HG02763 (cell line): Measurements from ENCODE around the gene TBCD.

ENCODE experiments used
- ATAC-seq: cut with Tn5 transposase; IDR thresholded peaks from one replicate; pipeline ENCODE4 v1.9.1; 2021; ENCODE audit warnings: mild to moderate bottlenecking, moderate library complexity; ENCODE audit not compliant: unreplicated experiment

Gene TBCD

DNA sequence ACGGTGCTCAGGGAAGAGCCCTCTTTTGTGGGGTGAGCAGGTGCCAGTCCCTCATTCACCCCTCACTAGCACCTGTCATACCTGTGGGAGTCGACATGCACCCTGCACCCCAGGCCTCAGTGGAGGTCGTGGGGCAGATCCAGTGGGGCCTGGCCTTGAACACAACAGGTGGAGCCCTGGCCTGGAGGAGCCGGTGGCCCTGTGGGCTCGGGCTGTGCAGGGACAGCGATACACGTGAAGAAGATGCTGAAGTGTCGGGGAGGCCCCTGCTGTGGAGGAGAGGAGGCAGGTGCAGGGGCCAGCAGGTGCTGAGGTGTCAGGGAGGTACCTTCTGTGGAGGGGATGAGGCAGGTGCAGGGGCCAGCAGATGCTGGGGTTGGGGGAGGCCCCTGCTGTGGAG, 56.1 kb downstream of the TBCD start:
- no peak for ATAC-seq

DNA sequence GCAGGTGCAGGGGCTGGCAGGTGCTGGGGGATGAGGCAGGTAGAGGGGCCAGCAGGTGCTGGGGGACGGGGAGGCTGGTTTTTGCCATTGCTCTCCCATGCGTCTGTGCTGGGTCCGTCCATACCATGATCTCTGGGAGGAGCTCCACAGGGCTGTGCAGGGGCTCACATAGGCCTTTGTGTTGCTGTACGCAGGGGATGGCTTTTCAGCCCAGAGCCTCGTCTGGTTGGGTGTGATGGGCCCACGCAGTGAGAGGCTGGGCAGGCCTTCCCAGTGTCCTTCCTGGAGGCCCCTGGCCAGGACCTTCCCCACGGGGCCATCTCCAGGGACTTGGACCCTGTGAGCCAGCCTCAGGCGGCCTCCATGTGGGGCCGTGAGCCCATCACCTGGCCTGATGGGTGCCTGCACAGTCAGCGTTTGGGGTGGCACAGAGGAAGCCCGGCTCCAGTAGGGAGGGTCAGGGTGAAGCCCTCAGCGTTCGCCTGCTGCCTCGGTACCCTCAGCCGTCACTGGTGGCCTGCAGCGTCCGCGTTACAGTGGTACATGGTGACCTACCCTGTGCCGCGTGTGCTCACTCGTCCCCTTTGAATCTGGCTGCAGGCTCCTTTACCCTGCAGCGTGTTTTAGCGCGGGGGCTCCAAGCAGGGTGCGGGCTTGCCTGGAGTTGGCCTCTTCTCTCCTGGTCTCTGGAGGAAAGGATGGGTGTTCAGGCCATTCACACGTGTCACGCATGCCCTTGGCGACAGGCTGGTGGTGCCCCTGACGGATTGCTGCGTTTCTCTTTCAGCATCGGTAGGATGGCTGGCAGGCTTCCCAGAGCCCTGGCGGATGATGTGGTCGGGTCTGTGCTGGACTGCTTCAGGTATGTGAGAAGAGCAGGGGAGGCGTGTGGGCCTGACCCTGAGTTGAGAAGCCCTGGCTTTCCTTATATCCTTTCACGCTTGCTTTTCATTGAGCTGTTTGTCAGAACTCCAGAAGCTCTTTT, 57.3 kb downstream of the TBCD start:
- ATAC-seq: no peak

DNA sequence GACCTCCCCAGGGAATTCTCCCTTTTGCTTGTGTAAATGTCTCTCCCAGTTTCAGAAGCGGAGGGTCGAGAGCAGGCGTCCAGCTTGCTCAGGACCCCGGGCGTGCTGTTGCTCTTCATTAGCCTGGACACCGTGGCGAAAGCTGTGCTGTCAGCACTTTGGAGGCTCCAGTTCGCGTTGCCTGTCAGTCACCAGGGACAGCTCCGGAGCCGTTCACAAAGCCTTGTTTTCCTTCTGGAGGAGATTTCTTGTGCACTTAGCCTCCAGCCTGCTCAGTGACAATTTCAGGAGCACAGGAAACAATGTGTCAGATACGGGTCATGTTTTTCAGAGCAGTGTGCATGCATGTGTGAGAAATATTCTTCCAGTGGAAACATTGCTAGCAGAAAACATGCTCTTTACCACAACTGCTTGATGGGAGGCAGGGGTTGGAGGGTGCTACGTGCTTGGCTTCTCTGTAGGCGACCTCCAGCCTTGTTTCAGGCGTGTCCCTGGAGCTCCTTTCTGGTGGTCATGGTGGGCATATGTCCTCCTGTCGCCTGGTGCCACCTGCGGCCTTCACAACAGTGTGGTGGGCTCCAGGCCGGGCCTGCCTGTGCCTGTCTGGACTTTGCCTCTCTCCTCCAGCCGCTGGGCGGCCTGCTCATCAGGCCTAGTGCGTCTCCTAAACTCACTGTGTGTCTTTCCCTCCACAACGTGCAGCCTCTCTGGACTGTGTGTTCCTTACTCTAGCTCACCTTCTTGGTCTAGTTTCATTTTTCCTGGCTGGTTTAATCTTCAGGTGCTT, 59.0 kb downstream of the TBCD start:
- ATAC-seq: no peak

DNA sequence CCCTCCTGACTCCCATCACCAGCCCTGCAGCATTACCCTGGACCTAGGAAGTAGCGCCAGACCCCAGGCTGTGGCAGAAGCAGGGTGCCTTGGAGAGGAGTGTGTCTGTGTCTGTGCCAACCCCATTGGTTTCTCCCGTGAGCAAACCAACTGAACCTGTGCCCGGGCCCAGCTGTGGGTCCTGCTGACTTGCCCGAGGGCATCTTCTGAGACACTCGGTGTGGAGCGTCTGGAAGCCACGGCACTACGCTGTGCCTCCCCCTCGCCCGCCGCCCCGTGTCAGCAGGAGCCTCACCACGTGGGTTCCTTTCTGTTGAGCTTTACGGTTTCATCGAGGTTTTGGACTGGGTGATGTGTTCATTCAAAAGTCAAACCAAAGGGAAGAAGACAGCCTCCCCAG, 60.2 kb downstream of the TBCD start:
- ATAC-seq: no peak

DNA sequence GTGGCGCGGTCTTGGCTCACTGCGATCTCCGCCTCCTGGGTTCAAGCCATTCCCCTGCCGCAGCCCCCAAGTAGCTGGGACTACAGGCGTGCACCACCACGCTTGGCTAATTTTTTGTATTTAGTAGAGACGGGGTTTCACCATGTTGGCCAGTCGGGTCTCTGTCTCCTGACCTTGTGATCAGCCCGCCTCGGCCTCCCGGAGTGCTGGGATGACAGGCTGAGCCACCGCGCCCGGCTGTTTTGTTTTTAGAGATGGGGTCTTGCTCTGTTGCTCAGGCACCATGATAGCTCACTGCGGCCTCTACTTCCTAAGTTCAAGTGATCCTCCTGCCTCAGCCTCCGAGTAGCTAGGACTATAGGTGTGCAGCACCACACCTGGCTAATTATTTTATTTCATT, 60.7 kb downstream of the TBCD start:
- ATAC-seq: no peak

DNA sequence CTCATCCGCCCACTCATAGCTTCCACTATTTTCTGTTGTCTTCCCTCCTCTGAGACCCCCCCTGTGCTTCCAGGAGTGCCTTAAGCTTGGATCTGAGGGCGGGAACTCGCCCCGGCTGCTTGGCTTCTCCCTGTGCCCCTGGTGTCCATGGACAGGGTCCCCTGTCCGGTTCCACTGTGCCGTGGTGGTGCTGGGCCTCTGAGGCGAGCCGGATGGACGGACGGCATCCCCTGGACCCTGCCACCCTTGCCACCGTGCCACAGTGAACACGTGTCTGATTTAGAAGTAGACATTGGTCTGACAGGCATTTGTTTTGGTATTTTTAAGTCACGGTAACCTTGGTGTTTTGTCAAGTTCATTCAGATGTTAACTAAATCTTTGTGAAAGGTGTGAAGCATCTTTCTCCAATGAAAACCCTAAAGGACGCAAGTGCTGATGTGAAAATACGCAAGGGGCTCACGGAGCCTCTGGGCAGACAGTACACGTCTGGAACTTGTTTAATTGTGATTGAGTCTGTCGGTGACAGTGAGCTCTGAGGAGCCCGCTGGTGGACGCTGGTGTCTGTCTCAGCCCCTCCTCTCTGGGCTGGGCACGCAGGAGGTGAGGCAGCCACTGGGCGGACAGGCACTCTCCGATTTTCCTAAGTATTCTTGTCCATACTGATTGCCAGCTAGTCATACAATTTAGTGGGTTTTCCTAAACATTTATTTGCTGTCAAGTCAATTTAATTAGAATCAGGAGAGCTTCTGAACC, 61.6 kb downstream of the TBCD start:
- ATAC-seq: no peak

DNA sequence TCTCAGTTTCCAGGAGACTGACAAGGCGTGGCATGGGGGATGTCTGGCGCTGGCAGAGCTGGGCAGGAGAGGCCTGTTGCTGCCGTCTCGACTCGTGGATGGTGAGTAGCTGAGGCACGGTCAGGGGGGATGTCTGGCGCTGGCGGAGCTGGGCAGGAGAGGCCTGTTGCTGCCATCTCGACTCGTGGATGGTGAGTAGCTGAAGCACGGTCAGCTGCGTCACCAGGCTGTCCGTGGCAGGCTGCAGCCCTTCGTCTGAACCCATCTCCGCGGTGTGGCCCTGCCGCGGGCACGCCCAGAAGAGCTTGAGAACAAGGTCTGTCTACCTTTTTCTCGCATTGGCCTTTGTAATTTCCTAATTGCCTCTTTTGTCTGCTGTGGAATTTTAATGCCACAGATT, 63.0 kb downstream of the TBCD start:
- ATAC-seq: no peak

DNA sequence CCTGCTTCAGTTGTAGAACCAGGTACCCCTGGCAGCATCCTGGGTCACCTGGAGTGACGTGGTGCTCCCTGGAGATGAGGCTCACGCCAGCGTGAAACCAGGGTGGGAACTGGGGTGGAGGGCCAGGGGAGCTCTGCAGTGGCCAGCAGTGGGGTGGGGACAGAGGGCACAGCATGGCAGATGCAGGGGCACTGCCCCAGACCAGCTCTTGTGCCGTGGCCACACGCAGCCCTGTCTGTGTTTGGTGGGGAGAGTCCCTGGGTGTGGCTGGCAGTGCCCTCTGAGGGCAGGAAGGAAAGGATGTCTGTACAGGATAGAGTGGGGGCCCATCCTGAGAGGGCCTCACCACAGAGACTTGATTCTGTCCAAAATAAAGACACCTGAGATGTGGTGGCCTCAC, 63.5 kb downstream of the TBCD start:
- ATAC-seq: no peak

DNA sequence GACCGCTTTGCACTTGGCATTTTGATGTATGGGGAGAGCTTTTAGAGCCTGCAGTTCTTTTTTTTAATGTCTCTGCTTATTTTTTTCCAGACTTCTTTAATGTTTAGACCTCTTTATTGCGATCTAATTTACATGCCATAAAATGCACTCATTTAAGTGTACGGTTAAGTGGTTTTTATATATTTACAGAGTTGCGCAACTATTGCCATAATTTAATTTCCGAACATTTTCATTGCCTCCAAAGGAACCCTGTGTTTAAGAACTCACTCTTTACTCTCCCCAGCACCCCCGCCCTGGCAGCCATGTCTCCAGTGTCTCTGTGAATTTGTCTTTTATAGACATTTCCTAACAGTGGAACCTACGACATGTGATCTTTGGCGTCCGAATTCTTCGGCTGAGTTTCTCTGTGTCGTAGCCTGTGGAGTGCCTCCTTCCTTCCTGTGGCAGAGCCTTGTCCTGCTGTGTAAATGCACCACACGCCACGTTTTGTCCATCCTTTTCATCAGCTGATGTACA, 64.0 kb downstream of the TBCD start:
- no peak for ATAC-seq

DNA sequence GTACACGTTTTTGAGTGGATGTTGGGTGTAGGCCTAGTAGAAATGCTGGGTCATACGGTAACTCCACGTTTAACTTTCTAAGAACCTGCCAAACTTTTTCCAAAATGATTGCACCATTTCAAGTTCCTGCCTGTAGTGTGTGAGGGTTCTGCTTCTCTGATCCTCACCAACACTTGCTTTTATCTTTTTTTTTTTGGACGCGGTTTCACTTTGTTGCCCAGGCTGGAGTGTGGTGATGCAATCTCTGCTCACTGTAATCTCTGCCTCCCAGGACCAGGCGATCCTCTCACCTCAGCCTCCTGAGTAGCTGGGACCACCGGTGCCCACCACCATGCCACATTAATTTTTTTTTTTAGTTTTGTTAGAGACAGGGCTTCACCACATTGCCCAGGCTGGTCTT, 64.5 kb downstream of the TBCD start:
- no peak for ATAC-seq

DNA sequence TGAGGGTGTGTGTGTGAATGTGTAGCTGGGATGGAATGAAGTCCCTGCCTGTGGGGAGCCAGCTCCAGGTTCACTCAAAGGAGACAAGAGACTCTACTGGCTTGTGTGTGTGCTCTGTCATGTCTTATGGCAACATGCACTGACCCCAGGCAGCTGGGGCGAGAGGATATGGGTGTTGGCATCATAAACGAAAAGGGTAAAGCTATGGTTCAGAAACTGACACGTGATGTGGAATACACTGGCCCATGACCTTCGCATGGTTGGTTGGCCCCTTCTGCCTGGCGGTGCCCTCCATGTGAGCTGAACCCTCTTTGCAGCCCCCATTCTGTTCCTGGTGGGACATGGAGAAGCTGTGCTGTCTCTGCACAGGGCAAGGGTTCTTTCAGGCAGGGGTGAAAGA, 66.1 kb downstream of the TBCD start:
- no peak for ATAC-seq

DNA sequence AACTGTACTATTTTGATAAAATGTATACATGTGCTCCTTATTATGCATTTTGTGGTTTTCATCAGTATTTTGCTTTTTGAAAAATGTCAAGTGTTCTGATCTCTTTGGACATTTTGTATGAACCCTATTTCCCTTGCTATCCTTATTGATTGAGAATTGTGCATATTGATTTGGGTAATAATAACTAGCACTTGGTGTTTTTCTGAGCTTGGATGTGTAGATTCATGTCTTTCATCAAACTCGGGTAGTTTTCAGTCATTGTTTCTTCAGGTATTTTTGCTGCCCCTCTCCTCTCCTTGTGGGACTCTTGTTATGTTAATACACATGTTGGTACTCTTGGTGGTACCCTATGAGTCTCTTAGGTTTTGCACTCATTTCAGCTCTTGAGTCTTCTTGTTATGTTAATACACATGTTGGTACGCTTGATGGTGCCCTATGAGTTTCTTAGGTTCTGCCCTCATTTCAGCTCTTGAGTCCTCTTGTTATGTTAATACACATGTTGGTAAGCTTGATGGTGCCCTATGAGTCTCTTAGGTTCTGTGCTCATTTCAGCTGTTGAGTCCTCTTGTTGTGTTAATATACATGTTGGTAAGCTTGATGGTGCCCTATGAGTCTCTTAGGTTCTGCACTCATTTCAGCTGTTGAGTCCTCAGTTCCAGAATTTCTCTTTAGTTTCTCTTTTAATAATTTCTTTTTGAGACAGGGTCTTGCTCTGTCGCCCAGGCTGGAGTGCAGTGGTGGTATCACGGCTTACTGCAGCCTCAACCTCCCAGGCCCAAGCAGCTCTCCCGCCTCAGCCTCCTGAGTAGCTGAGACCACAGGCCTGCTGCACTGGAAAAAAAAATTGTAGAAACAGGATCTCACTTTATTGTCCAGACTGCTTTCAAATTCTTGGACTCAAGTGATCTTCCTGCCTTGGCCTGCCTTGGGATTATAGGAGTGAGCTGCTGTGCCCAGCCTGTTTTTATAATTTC, 68.7 kb downstream of the TBCD start:
- ATAC-seq: no peak

DNA sequence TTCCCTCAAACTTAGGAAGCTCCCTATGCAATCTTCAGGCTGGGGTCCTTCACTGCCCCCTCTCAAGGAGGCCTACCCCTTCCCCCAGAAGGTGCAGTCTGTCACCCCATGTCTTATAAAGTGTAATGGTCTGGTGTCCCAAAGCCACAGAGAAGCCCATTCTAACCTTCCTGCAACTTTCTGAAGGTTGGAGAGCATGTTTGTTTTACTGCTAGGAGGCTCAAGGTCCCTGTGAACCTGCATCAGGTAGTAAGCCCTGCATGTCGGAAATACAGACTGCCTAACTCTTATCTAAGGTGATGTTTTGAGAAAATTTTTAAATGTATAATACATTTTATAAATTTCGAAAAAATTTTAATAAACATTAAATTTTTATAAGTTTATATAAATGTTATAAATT, 69.7 kb downstream of the TBCD start:
- ATAC-seq: no peak

DNA sequence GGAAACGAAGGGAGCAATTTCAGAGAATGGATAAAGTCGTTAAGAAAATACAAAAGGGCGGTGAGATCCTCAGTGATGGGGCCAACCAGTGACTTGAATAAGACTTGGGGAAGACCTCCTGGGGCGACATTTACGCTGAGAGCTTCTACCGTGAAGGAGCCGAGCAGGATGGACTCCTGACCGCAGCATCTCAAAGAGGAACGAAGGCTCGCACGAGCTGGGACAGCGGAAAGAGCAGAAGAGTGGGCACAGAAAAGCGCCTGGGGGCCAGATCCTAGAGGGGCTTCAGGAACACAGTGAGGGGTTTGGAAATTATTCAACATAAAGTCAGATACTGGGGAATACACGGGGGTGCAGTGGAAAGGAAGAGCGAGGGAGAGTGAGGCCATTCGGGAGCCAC, 70.4 kb downstream of the TBCD start:
- ATAC-seq: no peak

DNA sequence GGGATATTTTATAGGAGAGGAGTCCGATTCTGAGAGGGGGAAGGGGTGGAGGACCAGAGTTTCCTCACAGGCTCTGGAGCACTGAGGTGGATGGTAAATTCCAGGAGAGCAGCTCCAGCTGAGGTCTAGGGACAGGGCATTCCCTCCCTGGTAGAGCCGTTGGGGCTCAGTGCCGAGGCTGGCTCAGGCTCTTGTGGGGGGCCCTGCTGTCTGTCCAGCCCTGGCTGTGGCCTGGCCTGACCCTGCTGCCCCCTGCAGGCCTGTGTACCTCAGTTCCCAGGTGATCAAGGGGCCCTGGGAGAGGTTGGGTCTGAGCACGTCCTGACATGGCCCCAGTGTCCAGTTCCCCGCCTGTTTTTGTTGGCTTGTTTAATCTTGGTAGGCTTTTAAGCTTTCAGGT, 71.1 kb downstream of the TBCD start:
- ATAC-seq: no peak

DNA sequence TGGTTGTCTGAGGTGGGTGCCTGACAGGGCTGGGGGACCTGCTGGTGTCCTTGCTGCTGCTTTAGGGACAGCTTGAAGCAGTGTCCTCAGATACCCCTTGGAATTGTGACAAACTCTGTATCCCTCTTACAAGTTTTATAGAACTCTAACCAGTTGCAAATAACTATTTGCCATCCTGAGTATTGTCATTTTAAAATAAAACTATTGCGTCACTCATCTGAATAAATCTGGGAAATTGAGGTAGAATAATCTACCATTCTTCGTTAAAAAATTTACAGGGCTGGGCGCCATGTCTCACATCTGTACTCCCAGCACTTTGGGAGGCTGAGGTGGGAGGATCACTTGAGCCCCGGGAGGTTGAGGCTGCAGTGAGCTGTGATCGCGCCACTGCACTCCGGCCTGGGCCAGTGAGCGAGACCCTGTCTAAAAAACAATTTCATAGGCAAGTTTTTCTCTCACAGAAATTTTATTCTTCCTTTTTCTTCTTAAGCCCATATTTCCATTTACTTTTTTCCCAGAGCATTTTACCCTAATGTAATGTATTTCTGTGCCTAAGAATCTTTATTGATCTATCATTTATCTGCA, 73.8 kb downstream of the TBCD start:
- no peak for ATAC-seq

DNA sequence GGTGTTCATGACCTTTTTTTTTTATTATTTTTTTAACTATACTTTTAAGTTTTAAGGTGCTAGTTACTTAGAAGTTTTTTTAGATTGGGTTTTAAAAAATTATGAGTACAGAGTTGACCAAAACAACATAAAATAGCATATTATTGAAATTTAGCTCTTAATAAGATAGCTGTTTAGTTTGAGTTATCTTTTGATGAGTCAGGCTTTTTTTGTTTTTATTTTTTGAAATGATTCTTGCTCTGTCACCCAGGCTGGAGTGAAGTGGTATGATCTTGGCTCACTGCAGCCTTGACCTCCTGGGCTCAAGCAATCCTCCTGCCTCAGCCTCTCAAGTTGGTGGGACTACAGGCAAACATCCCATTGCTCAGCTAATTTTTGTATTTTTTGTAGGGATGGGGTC, 74.3 kb downstream of the TBCD start:
- no peak for ATAC-seq

DNA sequence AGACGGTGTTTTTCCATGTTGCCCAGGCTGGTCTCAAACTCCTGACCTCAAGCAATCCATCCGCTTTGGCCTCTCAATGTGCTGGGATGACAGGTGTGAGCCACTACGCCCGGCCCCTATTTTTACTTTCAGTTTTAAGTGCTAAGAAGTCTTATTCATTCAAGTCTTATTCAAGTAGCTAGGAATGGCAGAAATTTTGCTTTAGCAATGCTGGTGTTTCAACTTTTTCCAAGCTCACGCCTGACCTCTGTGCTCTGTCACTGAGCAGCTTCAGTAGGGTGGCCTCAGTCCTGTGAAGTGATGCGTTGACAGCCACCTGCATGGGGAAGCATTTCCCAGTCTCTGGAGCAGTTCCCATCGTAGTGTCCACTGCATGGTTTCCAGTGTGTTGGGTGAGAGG, 75.1 kb downstream of the TBCD start:
- ATAC-seq: no peak

DNA sequence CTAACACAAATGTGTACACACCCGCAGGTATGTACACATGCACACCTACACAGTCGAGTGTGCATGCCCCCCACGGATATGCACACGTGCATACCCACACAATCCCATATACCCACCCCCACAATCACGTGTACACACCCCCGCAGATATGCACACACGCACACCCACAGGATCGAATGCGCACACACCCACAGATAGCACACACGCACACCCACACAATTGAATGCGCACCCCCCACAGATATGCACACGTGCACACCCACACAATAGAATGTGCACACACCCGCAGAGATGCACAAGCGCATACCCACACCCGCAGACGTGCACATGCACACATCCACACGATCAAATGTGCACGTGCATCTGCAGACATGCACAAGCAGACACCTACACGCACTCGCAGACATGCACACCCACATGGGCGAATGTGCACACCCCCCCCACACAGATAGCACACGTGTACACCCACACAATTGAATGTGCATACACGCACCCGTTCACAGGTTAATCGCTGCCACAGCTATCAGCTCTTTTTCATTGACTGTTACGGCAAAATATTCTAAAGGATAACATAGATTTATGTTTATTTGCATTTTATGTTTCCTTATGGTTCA, 77.1 kb downstream of the TBCD start:
- ATAC-seq: no peak
